GM21381 (cell line): Measurements from ENCODE around the gene LRRC14B.
"Not testable (repeated sequence)": the region's sequence is repeated elsewhere in the genome, so short reads cannot be mapped to it uniquely, and the experiment has no call there.

ENCODE experiments used
- ATAC-seq: cut with Tn5 transposase; IDR thresholded peaks from one replicate; pipeline ENCODE4 v1.9.1; 2021; ENCODE audit warnings: mild to moderate bottlenecking, moderate library complexity; ENCODE audit not compliant: unreplicated experiment

The LRRC14B gene

DNA sequence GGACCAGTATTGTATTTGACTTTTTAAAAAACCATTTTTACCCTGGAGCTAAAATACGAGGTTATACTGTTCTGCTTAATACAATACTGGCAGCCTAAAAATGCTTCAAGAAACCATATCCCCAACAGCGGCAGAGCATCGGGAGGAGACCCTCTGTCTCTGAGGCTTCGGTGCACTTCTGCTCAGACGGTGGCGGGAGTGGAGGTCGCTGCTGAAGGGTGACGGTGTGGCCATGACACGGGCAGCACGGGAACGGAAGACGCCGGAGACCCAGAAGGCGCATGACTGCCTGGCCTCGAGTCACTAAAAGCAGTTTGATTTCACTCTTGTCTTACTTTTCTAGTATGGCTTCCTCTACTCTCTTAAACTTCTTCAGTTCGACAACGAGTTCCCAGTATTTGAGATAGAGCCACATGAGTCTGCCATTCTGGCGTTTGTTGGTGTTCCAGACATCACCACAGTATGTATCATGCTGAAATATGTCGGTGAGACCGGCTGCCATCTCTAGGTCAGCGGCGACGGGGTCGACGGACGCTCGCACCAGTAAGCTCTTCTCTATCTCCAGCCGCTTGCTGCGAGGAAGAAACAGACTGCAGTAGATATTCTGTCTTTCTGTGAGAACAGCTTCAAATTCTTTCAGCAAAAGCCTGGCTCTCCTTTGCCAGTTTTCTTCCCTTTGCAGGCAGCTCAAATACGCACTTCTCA, 13.8 kb downstream of the LRRC14B start:
- ATAC-seq = no peak

DNA sequence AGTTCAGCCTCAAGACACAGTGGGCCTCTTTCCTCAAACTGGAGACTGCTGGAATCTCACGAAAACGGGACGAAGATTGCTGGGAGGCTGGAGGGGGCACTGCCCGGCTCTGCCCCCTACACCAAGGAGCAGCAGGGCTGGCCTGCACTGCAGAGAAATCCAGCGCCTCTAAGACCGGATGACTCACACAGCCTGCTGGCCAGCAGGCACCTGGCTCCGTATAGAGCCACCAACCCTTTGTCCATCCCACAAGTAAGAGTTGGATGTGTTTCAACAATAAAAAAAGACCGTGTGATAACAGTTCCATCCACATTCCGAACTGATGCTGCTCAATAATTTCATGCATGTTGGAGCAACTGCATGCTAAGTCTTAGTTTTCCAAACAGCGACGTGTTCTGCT, 15.1 kb downstream of the LRRC14B start:
- ATAC-seq = no peak

DNA sequence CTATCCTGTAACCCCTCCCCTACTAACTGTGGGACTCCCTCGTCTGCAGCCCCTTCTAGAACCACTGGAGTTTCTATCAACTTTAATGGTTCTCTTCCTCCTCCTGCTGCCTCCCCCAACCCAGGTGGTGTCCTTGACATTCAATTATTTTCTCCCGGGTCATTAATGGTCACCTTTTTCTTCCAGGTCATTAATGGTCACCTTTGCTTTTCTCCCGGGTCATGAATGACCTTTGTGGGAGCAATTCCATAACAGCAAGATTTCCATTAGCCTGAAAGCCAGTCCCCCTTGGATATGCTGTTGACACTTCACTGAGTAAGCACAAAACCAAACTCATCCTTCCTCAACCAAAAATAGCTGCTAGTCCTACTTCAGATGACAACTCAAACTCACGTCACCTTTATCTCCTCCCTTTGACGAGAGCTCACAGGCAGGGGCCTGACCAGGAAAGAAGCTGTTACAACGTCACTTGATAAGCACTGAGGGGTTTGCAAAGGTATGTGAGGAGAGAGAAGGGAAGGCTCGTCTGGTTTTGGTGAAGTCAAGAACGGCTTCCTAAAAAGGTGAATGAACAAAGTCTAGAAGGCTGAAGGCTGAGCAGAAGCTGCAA, 15.7 kb downstream of the LRRC14B start:
- ATAC-seq = no peak

DNA sequence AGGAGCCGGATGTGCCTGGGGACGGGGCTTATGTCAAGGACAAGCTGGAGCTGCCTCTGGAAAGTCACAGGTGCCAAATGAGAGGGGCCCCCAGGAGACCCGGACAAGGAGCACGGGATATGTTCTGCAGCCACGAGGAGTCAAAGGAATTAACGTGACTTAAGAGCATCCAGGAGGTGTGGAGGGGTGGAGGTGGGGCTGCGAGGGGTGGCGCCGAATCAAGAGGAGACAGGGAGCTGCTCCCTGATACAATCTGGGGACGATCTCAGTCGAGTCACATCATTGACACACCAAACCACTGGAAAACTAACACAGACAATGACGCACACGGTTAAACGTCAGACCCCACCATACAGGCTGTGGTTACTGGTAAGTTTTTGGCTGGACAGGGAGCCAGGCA, 16.3 kb downstream of the LRRC14B start:
- no peak for ATAC-seq

DNA sequence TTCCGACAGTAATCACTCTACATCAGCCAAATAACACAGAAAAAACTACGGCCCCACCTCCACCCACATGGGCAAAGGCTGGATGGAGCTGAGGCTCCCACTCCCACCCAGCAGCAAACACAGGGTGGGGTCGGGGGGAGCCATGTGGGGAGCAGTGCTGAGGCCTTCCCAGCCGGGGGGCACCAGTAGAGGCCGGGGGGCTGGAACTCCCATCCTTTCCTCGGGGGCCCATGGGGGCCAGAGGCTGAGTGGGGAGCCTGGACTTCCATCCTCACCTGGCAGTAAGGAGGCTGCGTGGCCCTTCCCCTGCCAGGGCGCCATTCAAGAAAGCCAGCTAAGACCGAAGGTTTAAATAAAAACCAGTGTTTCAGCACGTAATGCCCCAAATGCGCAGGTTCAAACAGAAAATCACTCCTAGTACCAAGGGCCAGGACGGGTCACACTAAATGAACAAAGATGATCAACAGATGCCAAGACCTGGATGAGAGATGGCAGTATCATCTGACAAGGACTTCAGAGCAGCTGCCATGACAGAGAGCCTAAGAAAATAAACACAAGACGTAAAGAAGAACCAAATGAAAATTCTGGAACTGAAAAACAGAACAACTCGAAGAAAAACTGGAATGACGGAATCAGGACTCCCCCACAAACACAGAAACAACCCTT, 17.3 kb downstream of the LRRC14B start:
- ATAC-seq = no peak

DNA sequence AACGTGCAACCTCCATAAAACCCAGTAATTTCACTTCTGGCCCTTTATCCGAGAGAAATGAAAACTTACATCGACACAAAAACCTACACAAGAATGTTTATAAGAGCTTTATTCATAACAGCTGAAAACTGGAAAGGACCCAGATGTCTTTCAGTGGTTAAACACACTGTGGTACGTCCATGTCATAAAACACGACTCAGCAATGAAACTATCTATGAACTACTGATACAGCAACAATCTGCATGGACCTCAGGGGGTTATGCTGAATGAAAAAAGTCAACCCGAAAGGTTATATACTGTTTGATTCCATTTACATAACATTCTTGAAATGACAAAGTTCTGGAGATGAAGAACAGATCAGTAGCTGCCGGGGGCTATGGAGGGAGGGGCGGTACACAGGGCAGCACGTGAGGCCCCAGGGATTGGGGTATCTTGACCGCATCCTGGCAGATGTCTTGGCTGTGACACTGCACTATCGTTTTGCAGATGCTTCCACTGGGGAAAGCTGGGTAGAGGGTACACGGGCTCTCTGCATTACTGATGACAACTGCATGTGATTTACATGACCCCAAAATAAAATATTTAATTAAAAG, 22.6 kb downstream of the LRRC14B start:
- no peak for ATAC-seq

DNA sequence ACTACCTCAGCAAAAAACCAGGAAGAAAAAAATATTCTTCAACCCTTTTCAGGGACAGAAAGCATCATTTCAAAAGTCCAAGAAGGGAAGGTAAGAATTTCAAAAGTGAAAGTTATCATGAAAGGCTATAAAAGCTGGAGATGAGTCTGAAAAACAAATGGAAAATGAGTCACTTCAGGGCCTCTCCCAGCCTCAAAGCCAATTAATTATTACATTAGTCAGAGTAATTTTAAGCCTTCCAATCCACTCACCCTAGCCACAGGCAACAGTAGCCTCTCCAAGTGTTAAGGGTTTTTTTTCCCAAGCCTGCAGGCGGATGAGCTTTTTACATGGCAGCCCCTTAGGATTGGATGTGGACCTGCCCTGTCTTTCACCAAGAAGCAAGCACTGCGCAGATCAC, 24.0 kb downstream of the LRRC14B start:
- ATAC-seq = not testable (repeated sequence)

DNA sequence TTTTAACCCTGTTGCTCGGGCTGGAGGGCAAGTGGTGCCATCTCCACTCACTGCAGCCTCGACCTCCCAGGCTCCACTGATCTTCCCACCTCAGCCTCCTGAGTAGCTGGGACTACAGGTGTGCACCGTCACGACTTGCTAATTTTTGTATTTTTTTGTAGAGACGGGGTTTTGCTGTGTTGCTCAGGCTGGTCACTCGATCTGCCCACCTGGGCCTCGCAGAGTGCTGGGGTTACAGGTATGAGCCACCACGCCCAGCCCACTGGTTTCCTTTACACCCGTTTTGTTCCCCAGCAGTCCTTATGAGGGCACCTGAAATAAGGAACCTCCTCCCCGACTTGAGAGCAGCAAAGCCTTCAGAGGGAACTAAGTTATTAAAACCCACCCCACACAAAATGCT, 24.8 kb downstream of the LRRC14B start:
- not testable (repeated sequence) for ATAC-seq

DNA sequence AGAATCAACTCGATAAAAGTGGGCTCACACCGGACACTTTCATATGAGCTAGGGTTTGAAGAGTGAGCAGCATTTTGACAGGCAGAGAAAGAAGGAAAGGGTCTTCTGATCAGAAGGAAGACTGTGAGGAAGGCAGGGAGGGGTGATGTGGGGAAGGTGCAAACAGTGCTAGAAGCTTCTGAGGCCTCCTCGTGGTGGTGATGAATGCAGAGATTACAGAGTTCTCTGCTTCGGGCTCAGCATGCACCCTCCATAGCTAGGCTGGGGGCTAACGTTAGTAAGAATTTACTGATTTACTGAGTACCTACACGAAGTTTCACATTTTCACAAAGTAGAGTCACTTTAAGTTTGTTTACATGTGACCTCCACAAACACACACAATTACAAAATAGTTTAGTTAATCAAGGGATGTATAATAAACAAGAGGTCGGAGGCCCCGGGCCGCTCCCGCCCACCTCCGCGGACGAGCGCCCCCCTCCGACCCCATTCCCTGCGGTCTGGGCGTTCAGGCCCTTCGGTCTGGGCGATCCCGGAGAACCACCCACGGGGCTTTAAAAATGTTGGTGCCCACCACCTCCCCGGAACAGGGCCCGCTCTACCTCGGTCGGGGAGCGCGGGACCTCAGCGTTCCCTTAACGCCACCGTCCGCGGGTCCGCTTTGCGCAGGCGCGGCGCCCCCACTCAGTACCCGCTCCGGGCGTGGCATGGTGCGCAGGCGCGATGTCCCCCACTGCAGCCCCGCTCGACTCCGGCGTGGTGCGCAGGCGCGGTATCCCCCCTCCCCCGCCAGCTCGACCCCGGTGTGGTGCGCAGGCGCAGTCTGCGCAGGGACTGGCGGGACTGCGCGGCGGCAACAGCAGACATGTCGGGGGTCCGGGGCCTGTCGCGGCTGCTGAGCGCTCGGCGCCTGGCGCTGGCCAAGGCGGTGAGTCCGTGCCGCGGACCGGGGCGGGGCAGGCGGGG, 26.5 kb downstream of the LRRC14B start, which contains the start of the genes CCDC127 and SDHA:
Gene CCDC127 (minus strand): TSS at position 660 of the 963 bp plus-strand sequence. CDS start 1,304 bp downstream, outside the sequence.
Gene SDHA (plus strand): TSS at position 827 of the 963 bp plus-strand sequence. CDS start 36 bp downstream, at position 863.
- ATAC-seq = peak; percentile 75

DNA sequence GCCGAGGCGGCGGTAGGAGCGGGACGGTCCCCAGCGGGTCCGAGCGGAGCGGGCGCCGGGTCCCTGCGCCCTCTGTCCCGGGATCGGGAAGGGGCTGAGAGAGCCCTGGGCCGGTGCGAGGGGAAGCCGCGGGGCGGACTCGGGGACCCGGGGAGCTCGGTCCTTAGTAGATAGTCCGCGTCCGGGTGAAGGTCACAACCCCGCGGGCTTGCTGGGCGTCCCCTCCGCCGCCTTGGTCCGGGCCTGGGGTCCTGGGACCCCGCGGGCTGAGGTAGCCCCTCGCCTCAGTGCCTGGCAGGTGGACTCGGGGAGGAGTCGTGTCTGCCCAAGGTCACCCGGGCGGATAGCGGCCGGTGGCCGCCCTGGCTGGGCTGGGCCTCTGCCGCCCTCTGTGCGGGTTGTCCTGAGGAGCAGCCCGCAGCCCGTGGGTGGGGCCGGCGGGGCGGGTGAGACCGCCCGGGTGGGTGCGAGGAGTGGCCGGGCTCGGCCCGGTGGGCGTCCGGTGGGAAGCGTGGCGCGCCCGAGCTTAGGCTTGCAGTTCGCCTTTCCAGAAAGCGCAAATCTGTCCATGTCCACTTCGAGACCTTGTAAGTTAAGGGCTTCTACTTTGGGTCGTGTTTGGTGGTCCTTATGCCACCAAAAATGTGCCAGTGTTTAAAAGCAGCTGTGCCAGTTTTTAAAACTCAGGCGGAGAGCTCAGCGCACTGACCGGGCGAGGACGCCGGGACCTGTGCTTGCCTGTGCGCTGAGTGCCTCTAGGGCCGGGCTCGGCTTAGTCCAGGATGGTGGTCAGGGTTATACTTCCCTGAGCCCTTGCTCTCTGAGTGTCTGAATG, 27.4 kb downstream of the LRRC14B start:
- peak; percentile 11 for ATAC-seq

DNA sequence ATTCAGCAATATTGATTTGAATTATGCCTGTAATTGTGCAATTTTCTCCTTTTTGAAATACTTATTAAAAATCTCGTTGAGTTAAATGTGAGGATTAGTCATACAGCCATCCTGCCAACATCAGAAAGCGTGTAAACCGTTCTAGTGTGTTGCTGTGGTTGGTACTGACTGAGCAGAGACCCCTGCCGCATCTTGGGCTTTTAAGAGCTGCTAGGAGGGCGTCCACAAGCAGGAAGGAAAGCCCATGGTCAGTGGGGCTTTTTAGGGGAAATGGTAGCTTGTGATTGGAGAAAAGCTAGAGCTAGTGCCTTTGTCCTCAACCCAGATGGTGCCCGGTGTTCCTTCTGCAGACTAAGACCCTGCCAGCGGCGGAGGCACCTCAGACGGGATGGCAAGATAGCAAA, 28.2 kb downstream of the LRRC14B start:
- no peak for ATAC-seq

DNA sequence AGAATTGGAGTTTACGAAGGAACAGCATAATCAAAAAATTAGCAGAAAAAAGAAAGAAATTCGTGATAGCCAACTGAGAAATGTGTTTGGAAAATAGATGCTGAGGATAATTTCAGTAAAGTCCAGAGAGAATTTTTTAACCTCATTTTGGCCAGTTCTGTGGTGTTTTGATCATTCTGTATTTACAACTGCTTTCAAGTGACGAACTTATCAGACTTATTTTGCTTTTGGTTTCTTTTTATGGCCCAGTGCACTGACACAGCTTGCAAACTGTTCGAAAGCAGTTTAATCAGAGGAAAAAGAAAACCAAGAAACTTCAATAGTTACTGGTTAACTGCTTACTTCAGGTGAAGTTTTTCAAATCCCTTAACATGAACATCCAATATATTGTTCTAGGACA, 28.7 kb downstream of the LRRC14B start:
- ATAC-seq = no peak

DNA sequence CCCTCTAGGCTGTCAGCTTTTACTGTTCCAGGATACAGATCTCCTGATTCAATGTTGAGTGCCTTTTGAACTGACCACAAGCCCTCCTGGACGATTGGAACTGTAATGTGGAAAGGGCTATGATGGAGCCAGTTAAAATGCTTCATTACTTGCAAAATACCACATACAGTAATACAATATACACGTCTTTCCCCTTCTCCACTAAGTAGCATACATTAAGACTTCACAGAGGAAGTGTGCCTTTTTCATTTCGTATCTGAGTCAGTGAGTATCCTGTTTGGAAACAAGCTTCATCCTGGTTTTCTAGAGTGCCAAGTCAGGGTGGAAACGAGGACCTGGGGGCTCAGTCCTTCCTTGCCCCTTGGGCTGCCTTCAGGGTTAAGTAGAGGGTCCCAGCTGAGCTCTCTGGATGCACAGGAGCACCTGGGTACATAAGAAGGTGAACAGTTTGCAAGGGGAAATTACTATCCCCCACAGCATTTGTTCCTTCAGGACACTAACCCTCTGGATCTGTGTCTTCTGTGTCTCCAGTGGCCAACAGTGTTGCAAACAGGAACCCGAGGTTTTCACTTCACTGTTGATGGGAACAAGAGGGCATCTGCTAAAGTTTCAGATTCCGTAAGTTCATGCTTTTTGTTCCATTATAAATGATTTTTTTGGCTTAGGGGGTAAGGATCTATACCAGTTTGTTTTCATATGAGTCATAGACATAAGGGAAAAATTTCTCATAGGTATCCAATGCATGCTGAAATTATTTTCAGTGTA, 31.8 kb downstream of the LRRC14B start:
- ATAC-seq = not testable (repeated sequence)

DNA sequence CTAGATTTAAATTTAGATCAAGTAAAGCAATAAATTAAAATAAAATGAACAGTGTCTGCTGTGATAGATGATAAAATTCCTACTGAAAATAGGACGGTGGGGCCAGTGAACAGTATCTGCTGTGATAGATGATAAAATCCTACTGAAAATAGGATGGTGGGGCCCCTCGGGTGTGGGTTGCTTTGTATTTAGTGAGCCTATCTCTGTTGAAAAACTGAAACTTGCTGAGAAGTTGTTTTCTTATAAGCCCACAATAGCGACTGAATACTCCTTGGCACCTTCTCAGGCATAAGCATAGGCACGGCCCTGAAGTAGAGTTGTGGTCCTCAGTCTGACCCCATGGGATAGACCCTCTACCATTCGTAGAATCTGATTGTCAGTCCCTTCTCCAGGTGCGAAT, 32.5 kb downstream of the LRRC14B start:
- no peak for ATAC-seq

DNA sequence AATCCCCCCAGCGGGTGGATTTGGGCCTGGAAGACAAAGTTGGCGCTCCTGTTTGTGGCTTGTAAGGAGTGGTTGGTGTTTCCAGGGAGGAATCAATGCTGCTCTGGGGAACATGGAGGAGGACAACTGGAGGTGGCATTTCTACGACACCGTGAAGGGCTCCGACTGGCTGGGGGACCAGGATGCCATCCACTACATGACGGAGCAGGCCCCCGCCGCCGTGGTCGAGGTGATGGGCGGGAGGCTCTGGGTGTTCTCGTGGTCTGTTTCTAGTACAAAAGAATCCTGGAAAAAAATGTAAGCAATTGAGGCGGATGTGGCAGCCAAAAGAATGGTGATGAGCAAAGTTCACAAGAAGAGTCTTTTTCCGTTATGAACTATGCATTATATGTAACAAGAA, 34.0 kb downstream of the LRRC14B start:
- ATAC-seq = no peak

DNA sequence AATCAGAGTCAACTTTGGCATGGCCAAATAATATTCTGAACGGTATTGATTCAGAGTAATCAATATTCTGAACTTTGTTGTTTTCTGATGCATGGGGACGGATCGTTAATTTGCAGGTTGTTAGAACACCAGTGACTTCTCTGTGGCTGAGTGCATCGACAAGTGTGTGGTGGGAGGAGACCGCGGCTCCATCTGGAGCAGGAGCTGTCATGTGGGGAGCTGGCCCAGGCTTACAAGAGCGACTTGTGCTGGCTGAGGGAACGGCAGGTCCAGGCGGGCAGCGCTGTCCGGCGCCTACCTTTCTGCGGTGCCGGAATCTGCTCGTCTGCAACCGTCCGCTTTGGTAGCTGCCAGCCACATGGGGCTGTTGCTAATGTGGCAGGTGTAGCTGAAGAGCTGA, 36.1 kb downstream of the LRRC14B start:
- ATAC-seq = not testable (repeated sequence)

DNA sequence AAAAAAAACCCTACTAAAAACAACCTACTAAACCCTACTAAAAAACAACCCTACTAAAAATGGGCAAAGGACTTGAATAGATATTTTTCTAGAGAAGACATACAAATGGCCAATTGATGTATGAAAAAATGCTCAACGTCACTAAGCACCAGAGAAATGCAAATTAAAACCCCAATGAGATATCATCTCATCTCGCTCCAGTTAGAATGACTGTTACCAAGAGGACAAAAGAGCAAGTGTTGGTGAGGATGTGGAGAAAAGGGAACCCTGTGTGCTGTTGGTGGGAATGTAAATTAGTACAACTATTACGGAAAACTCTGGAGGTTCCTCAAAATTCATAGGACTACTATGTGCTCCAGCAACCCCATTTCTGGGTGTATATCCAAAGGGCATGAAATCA, 37.6 kb downstream of the LRRC14B start:
- ATAC-seq = no peak

DNA sequence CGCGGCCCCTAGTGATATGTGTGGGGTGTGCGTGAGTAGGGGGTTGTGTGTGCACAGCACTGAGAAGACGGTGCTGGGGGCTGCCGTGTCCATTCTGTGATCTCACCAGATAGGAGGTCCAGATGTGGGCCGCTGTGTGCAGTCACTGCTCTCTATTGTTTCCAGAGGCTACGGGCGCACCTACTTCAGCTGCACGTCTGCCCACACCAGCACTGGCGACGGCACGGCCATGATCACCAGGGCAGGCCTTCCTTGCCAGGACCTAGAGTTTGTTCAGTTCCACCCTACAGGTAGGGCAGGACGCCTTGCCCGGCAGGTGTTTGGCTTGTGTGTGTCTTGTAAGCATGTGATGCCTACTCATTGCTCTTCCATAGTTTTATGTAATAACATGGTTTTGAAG, 39.4 kb downstream of the LRRC14B start:
- ATAC-seq = no peak

DNA sequence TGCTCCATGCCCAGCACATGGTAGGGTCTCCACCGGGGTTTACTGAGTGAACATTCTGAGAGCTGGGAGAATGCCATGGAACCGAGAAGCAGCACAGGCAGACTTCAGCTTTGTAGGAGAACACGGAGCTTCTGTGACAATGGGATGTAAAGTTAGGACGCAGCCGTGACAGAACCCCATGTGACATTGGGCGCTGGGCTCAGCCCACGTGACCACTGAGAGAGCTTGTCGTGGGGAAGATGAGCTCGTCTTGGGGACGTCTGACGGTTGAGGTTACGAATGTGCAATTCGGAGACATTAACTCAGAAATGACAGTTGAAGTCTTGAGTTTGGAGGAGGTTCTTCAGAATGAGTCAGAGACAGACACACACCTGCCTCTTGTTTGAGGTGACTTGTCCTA, 40.4 kb downstream of the LRRC14B start:
- ATAC-seq = no peak
